ENCODE results near the gene SH3TC2. TPM values are rescaled to one million over a fixed set of nuclear protein-coding genes. Genes with fewer than 3 reads are reported as not detected.
"Not testable (repeated sequence)": the region's sequence is repeated elsewhere in the genome, so short reads cannot be mapped to it uniquely, and the experiment has no call there.

Gene SH3TC2
- total and polyA plus RNA-seq, 7 donors = 0.18 to 1.9 (median 0.60) TPM

DNA sequence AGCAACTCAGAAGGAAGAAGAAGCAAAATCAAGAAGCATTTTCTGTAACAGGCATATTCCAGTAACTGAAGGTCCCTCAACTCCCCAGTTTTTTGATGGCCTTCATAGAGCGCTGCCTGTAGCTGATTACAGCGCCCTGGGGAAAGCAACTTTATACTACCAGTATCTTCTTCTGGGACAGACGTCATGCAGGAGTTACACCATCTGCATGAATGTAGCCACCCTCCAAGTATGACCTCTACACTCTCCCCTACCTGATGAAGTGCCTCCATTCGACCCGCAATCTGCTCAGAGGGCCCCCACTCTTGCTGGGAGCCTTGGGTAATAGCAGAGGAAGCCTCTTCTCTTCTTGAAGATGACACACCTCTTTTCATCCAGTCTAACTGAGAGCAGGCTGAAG is 21.0 kb upstream of the SH3TC2 start:
- Histone ChIP-seq H3K4me3 (no peak overlapping the region), H3K27me3 (ENCODE audit: insufficient read depth in 3 of 3, low read length in 2 of 3) (no peaks in the 10 kb centered on the region), H3K4me1 (no peaks in the 10 kb centered on the region), H3K36me3 (ENCODE audit: insufficient read depth in 1 of 2, low read depth in 1 of 2) (no peaks in the 10 kb centered on the region), H3K9me3 (no peaks in the 10 kb centered on the region), H3K27ac (no peak overlapping the region)
- no peak for ATAC-seq
- WGBS, 3 donors = 67 to 71% (median 70%) methylated on average over 5 of the region's 5 CpGs
- intact Hi-C loops (cut with DNase I) = no loop called here
- DNase-seq = no peak
- TF ChIP-seq, protein P1, sequence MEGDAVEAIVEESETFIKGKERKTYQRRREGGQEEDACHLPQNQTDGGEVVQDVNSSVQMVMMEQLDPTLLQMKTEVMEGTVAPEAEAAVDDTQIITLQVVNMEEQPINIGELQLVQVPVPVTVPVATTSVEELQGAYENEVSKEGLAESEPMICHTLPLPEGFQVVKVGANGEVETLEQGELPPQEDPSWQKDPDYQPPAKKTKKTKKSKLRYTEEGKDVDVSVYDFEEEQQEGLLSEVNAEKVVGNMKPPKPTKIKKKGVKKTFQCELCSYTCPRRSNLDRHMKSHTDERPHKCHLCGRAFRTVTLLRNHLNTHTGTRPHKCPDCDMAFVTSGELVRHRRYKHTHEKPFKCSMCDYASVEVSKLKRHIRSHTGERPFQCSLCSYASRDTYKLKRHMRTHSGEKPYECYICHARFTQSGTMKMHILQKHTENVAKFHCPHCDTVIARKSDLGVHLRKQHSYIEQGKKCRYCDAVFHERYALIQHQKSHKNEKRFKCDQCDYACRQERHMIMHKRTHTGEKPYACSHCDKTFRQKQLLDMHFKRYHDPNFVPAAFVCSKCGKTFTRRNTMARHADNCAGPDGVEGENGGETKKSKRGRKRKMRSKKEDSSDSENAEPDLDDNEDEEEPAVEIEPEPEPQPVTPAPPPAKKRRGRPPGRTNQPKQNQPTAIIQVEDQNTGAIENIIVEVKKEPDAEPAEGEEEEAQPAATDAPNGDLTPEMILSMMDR (IDR thresholded peaks at IDR 0.05) = no peak

DNA sequence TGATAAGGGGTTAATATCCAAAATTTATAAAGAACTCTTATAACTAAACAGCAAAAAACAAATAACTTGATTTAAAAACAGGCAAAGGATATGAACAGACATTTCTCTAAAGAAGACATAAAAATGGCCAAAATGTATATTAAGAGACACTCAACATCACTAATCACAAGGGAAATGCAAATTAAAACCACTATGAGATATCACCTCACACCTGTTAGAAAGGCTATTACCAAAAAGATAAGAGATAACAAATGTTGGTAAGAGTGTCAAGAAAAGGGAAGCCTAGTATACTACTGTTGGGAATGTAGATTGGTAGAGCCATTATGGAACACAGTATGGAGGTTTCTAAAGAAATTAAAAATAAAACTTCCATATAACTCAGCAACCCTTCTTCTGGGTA is 19.4 kb upstream of the SH3TC2 start:
- H3K36me3 ChIP-seq (ENCODE audit: insufficient read depth in 1 of 2, low read depth in 1 of 2) = no peaks in the 10 kb centered on the region
- ATAC-seq = no peak
- TF ChIP-seq, protein P1 (IDR thresholded peaks at IDR 0.05) = no peak

DNA sequence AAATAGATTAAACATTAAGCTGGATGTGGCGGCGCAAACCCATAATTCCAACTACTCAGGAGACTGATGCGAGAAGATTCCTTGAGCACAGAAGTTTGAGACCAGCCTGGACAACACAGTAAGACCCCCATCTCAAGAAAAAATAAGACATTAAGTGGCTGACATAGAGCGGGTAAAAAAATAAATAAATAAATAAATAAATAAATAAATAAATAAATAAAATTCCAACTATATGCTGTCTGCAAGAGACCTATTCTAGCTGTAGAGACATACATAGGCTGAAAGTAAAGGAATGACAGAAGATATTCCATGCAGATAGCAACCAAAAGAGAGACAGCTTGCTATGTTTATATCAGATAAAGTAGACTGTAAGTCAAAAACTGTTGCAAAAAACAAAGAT is 17.4 kb upstream of the SH3TC2 start:
- DNase-seq (no peak), ATAC-seq (no peak)
- H3K4me3 ChIP-seq = no peak overlapping the region
- TF ChIP-seq, protein P1 (IDR thresholded peaks at IDR 0.05) = no peak
- no peaks in the 10 kb centered on the region for H3K27me3 ChIP-seq (ENCODE audit: insufficient read depth in 3 of 3, low read length in 2 of 3)
- H3K4me1 ChIP-seq = no peaks in the 10 kb centered on the region
- H3K27ac ChIP-seq = no peak overlapping the region
- H3K36me3 ChIP-seq (ENCODE audit: insufficient read depth in 1 of 2, low read depth in 1 of 2) = no peaks in the 10 kb centered on the region
- 83 to 97% (median 95%) methylated on average over 4 of the region's 4 CpGs for WGBS, 3 donors
- intact Hi-C loops (cut with DNase I) = no loop called here
- H3K9me3 ChIP-seq = no peaks in the 10 kb centered on the region

More for the DNA sequence above, 19.4 kb upstream of the SH3TC2 start:
- Histone ChIP-seq H3K4me1 (no peaks in the 10 kb centered on the region), H3K4me3 (no peak overlapping the region), H3K27me3 (ENCODE audit: insufficient read depth in 3 of 3, low read length in 2 of 3) (no peaks in the 10 kb centered on the region), H3K27ac (no peak overlapping the region), H3K9me3 (no peaks in the 10 kb centered on the region)
- DNase-seq = no peak
- intact Hi-C loops (cut with DNase I) = no loop called here

DNA sequence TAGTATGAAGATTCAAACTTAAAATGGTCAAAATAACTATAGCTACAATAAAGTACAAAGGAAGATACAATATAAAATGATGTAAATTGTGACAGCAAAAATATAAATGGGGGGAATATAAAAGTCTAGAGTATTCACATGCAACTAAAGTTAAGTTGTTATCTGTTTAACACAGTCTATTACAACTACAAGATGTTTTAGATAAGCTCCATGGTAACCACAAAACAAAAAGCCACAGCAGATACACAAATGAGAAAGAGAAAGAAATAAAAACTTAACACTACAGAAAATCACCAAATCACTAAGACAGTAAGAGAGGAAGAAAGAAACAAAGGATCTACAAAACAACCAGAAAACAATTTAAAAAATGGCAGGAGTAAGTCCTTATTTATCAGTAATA is 17.0 kb upstream of the SH3TC2 start:
- H3K9me3 ChIP-seq = no peaks in the 10 kb centered on the region
- no peaks in the 10 kb centered on the region for H3K36me3 ChIP-seq (ENCODE audit: insufficient read depth in 1 of 2, low read depth in 1 of 2)
- no peak overlapping the region for H3K4me3 ChIP-seq
- no peaks in the 10 kb centered on the region for H3K27me3 ChIP-seq (ENCODE audit: insufficient read depth in 3 of 3, low read length in 2 of 3)
- H3K27ac ChIP-seq = no peak overlapping the region
- intact Hi-C loops (cut with DNase I) = no loop called here
- TF ChIP-seq, protein P1 (IDR thresholded peaks at IDR 0.05) = no peak
- DNase-seq (no peak), ATAC-seq (no peak)
- H3K4me1 ChIP-seq = no peaks in the 10 kb centered on the region

DNA sequence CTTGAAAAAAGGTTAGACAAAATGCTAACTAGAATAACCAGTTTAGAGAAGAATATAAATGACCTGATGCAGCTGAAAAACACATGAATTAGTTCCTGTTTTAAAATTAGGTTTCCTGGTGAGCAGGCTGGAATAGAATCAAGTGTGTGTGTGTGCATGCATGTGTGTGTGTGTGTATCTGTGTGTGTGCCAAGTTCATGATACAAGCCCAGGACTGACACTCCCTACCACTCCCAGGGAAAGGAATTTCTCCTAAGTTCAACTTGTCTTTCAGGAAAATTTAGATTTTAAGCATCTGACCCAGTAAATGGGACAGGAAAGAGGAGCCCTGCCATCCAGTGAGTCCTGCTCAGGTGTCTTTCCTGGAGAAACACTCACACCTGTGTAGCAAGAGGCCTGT is 11.2 kb upstream of the SH3TC2 start:
- not testable (repeated sequence) for ATAC-seq

More for the DNA sequence above, 11.2 kb upstream of the SH3TC2 start:
- DNase-seq; H3K9me3 ChIP-seq; H3K4me1 ChIP-seq; H3K4me3 ChIP-seq; H3K27ac ChIP-seq; intact Hi-C loops (cut with DNase I); H3K27me3 ChIP-seq (ENCODE audit: insufficient read depth in 3 of 3, low read length in 2 of 3); H3K36me3 ChIP-seq (ENCODE audit: insufficient read depth in 1 of 2, low read depth in 1 of 2): not testable (repeated sequence)

All from psoas muscle (tissue), 8 donors.